Panc1 (cell line): ENCODE measurements around the gene RNF149. TPM values are rescaled to one million over a fixed set of nuclear protein-coding genes. Genes with fewer than 3 reads are reported as not detected.

ENCODE experiments used
- ATAC-seq: fragments of 200-7000 bp; cut with Tn5 transposase; 2 replicates; pipeline ENCODE4 v1.9.1; 2020; ENCODE audit warnings: mild to moderate bottlenecking, moderate library complexity
- BruUV-seq: library from RNA; stranded (reverse); fragments of 400-500 nt; replicated peaks from 2 replicates; lab custom pipeline; 2021; lab: Mats Ljungman, UMichigan
- CTCF ChIA-PET: fragments of 300-600 bp; sonication (Branson Sonifier 250); formaldehyde crosslinking; loops from one replicate; lab custom pipeline; 2022; ENCODE audit warnings: antibody characterized with exemption; lab: Charles Lee
- POLR2A ChIA-PET: fragments of 300-600 bp; sonication (Branson Sonifier 250); formaldehyde crosslinking; loops from one replicate; lab custom pipeline; 2022; ENCODE audit warnings: antibody characterized with exemption; lab: Charles Lee
- DNase-seq: peaks from one replicate; pipeline ENCODE4 v3.0.0-alpha.2; 2010; ENCODE audit warnings: low read depth, low spot score
- H3K27ac ChIP-seq: 2 replicates; pipeline ENCODE4 v1.5.1; 2011; ENCODE audit warnings: mild to moderate bottlenecking, low read length, inconsistent platforms
- H3K27me3 ChIP-seq: fragments of 200-500 bp; sonication (Bioruptor generic); 2 replicates; pipeline ENCODE4 v1.6.0; 2014; ENCODE audit warnings: low read length, inconsistent platforms; ENCODE audit not compliant: control insufficient read depth, insufficient read depth
- H3K36me3 ChIP-seq: fragments of 200-500 bp; sonication (Bioruptor generic); 2 replicates; pipeline ENCODE4 v1.5.1; 2014; ENCODE audit warnings: inconsistent platforms, mild to moderate bottlenecking, low read length, moderate library complexity; ENCODE audit not compliant: control insufficient read depth, insufficient read depth
- H3K4me1 ChIP-seq: 2 replicates; pipeline ENCODE4 v1.5.1; 2011; ENCODE audit warnings: inconsistent platforms, mild to moderate bottlenecking, low read length, moderate library complexity; ENCODE audit not compliant: control insufficient read depth, insufficient read depth
- H3K4me3 ChIP-seq, 2 experiments: 2 replicates each; pipeline ENCODE4 v1.5.1; 2011 to 2012; ENCODE audit warnings: low read depth in 2 of 2, low read length in 2 of 2, mild to moderate bottlenecking in 2 of 2, inconsistent platforms in 1 of 2, moderate library complexity in 1 of 2
- H3K9me3 ChIP-seq: fragments of 200-500 bp; sonication (Bioruptor generic); 2 replicates; pipeline ENCODE4 v1.5.1; 2014; ENCODE audit warnings: low read depth, mild to moderate bottlenecking, inconsistent platforms, low read length, moderate library complexity; ENCODE audit not compliant: control insufficient read depth, insufficient read depth
- CTCF ChIP-seq: fragments of 450-650 bp; IDR thresholded peaks from 2 replicates; pipeline ENCODE4 v1.5.1; 2017; ENCODE audit warnings: mild to moderate bottlenecking
- POLR2AphosphoS5 ChIP-seq: IDR thresholded peaks from 2 replicates; pipeline ENCODE4 v1.6.1; 2012; ENCODE audit warnings: mild to moderate bottlenecking, low read depth, low read length, moderate library complexity
- SIN3A ChIP-seq: IDR thresholded peaks from 2 replicates; pipeline ENCODE4 v1.6.1; 2012; ENCODE audit warnings: low read depth, mild to moderate bottlenecking, low read length, moderate library complexity, borderline replicate concordance; ENCODE audit not compliant: insufficient read depth
- TCF7L2 ChIP-seq: IDR thresholded peaks from 2 replicates; pipeline ENCODE4 v1.6.1; 2011; ENCODE audit warnings: mild to moderate bottlenecking, low read depth, low read length, inconsistent platforms
- in situ Hi-C: cut with HindIII; loops from 2 replicates; pipeline ENCODE4 v1.10.0; 2016; ENCODE audit warnings: low sequenced_read_pairs, low pct_unique_long_range_greater_than_20kb
- intact Hi-C: fragments of 100-400 bp; cut with micrococcal nuclease; formaldehyde crosslinking; loops from one replicate; pipeline ENCODE4 v1.10.0; 2022; ENCODE audit not compliant: unreplicated experiment
- total RNA-seq: library from RNA; stranded (reverse); gene quantifications from one replicate; pipeline ENCODE4 v1.2.1, GENCODE V29; 2021; ENCODE audit not compliant: unreplicated experiment
- TF ChIP-seq, protein P1 (sequence below), 2 experiments: IDR thresholded peaks; 2 replicates each; pipeline ENCODE4 v1.6.1; 2011 to 2012; ENCODE audit warnings: low read depth in 2 of 2, control low read depth in 1 of 2, low read length in 1 of 2, mild to moderate bottlenecking in 1 of 2, moderate library complexity in 1 of 2; ENCODE audit not compliant: insufficient read depth in 1 of 2

RNF149 gene
- total RNA-seq, 1 experiment from 2014 or later = 29.9 TPM

- intact Hi-C loops = no loop called here
- no TSS peak for BruUV-seq
- H3K4me3 ChIP-seq = no peak overlapping the region
- no peaks in the 10 kb centered on the region for H3K4me1 ChIP-seq
- DNase-seq = no peak
- H3K27me3 ChIP-seq = no peaks in the 10 kb centered on the region
- ChIA-PET POLR2A (interaction anchor here (0.7 kb wide), 1 partner anchor 18 kb away, joined by 4 read pairs; the partner anchor contains the start of gene RNF149), CTCF (no interaction called here)
- peaks cover 21% of the 10 kb centered on the region for H3K36me3 ChIP-seq
- H3K9me3 ChIP-seq = no peaks in the 10 kb centered on the region
- in situ Hi-C loops = no loop called here
- TF ChIP-seq CTCF (no peak), SIN3A (no peak), POLR2AphosphoS5 (no peak), TCF7L2 (no peak)
- TF ChIP-seq, protein P1, sequence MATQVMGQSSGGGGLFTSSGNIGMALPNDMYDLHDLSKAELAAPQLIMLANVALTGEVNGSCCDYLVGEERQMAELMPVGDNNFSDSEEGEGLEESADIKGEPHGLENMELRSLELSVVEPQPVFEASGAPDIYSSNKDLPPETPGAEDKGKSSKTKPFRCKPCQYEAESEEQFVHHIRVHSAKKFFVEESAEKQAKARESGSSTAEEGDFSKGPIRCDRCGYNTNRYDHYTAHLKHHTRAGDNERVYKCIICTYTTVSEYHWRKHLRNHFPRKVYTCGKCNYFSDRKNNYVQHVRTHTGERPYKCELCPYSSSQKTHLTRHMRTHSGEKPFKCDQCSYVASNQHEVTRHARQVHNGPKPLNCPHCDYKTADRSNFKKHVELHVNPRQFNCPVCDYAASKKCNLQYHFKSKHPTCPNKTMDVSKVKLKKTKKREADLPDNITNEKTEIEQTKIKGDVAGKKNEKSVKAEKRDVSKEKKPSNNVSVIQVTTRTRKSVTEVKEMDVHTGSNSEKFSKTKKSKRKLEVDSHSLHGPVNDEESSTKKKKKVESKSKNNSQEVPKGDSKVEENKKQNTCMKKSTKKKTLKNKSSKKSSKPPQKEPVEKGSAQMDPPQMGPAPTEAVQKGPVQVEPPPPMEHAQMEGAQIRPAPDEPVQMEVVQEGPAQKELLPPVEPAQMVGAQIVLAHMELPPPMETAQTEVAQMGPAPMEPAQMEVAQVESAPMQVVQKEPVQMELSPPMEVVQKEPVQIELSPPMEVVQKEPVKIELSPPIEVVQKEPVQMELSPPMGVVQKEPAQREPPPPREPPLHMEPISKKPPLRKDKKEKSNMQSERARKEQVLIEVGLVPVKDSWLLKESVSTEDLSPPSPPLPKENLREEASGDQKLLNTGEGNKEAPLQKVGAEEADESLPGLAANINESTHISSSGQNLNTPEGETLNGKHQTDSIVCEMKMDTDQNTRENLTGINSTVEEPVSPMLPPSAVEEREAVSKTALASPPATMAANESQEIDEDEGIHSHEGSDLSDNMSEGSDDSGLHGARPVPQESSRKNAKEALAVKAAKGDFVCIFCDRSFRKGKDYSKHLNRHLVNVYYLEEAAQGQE (IDR thresholded peaks at IDR 0.05; ENCODE audit: insufficient read depth in 1 of 2, low read depth in 2 of 2, low read length in 1 of 2) = no peak
- ATAC-seq = no peak
- H3K27ac ChIP-seq = no peak overlapping the region
These were observed 17.8 kb downstream of the RNF149 start for GRCh38 chr2:101290711-101291110.

- ATAC-seq = no peak
- in situ Hi-C loops = no loop called here
- H3K27ac ChIP-seq = no peak overlapping the region
- DNase-seq = no peak
- intact Hi-C loops = no loop called here
- ChIA-PET CTCF (no interaction called here), POLR2A (no interaction called here)
- TF ChIP-seq CTCF = no peak
- TF ChIP-seq POLR2AphosphoS5 = no peak
- no peak overlapping the region for H3K4me3 ChIP-seq
- no peaks in the 10 kb centered on the region for H3K9me3 ChIP-seq
- no peaks in the 10 kb centered on the region for H3K4me1 ChIP-seq
- BruUV-seq = no TSS peak
- peaks cover 18% of the 10 kb centered on the region for H3K36me3 ChIP-seq
- H3K27me3 ChIP-seq = no peaks in the 10 kb centered on the region
These were observed 21.2 kb downstream of the RNF149 start for GRCh38 chr2:101287303-101287702.
